Neural cell (in vitro differentiated cells): ENCODE results near the gene DOCK4. TPM values are rescaled to one million over a fixed set of nuclear protein-coding genes. Genes with fewer than 3 reads are reported as not detected.

Experiments
- H2AFZ ChIP-seq: fragments of 200-600, 300-800 bp; sonication (generic), shearing (Covaris generic); 2 replicates; pipeline ENCODE4 v1.6.0; 2014; ENCODE audit warnings: low read depth, mild to moderate bottlenecking, antibody characterized with exemption, low read length, moderate library complexity
- H3F3A ChIP-seq: fragments of 200-600 bp; shearing (Covaris generic); 2 replicates; pipeline ENCODE4 v1.6.1; 2016; ENCODE audit warnings: mild to moderate bottlenecking, moderate library complexity, mixed read lengths, antibody characterized with exemption, low read length; ENCODE audit not compliant: insufficient read depth, poor library complexity, severe bottlenecking
- H3K27ac ChIP-seq: fragments of 200-600, 300-800 bp; sonication (generic), shearing (Covaris generic); 2 replicates; pipeline ENCODE4 v1.5.1; 2014; ENCODE audit warnings: mild to moderate bottlenecking, low read length, moderate library complexity
- H3K27me3 ChIP-seq: fragments of 300-800, 200-600 bp; sonication (generic), shearing (Covaris generic); 2 replicates; pipeline ENCODE4 v1.6.0; 2014; ENCODE audit warnings: mild to moderate bottlenecking, low read depth, low read length, moderate library complexity; ENCODE audit not compliant: insufficient read depth
- H3K36me3 ChIP-seq: fragments of 300-800, 200-600 bp; sonication (generic), shearing (Covaris generic); 2 replicates; pipeline ENCODE4 v1.5.1; 2014; ENCODE audit warnings: mild to moderate bottlenecking, antibody characterized with exemption, low read length, moderate library complexity; ENCODE audit not compliant: insufficient read depth
- H3K4me2 ChIP-seq: fragments of 300-800, 200-600 bp; sonication (generic), shearing (Covaris generic); 2 replicates; pipeline ENCODE4 v1.6.0; 2014; ENCODE audit warnings: mild to moderate bottlenecking, low read length
- H3K4me3 ChIP-seq: fragments of 300-800, 200-600 bp; sonication (generic), shearing (Covaris generic); 2 replicates; pipeline ENCODE4 v1.5.1; 2014; ENCODE audit warnings: mild to moderate bottlenecking, low read length, moderate library complexity
- H3K79me2 ChIP-seq: fragments of 200-600 bp; shearing (Covaris generic); replicated peaks from 2 replicates; pipeline ENCODE4 v1.6.0; 2014; ENCODE audit warnings: mild to moderate bottlenecking, low read length, moderate library complexity; ENCODE audit not compliant: insufficient read depth
- H3K9ac ChIP-seq: fragments of 300-800, 200-600 bp; sonication (generic), shearing (Covaris generic); 2 replicates; pipeline ENCODE4 v1.6.1; 2016; ENCODE audit warnings: mild to moderate bottlenecking, low read length, mixed read lengths
- H3K9me2 ChIP-seq: fragments of 200-600 bp; shearing (Covaris generic); 2 replicates; pipeline ENCODE4 v1.6.1; 2016; ENCODE audit warnings: mild to moderate bottlenecking, low read length, mixed read lengths; ENCODE audit not compliant: insufficient read depth
- H3K9me3 ChIP-seq: fragments of 200-600, 300-800 bp; sonication (generic), shearing (Covaris generic); 2 replicates; pipeline ENCODE4 v1.6.1; 2016; ENCODE audit warnings: mild to moderate bottlenecking, mixed run types, low read length, moderate library complexity, mixed read lengths
- H4K20me1 ChIP-seq: fragments of 200-600 bp; shearing (Covaris generic); 2 replicates; pipeline ENCODE4 v1.6.1; 2016; ENCODE audit warnings: mild to moderate bottlenecking, mixed run types; ENCODE audit not compliant: insufficient read depth
- CTCF ChIP-seq: fragments of 450-650 bp; IDR thresholded peaks from 2 replicates; pipeline ENCODE4 v1.5.1; 2014; ENCODE audit warnings: antibody characterized with exemption, mild to moderate bottlenecking, moderate library complexity; ENCODE audit not compliant: poor library complexity, severe bottlenecking
- EP300 ChIP-seq: fragments of 450-650 bp; conservative IDR thresholded peaks from 2 replicates; pipeline ENCODE4 v1.6.1; 2014; ENCODE audit warnings: antibody characterized with exemption, mild to moderate bottlenecking, moderate library complexity; ENCODE audit not compliant: poor library complexity, severe bottlenecking
- EZH2 ChIP-seq: fragments of 200-600, 300-800 bp; shearing (Covaris generic), sonication (generic); IDR thresholded peaks from 2 replicates; pipeline ENCODE4 v1.6.1; 2014; ENCODE audit warnings: antibody characterized with exemption, low read length, borderline replicate concordance, mild to moderate bottlenecking; ENCODE audit not compliant: insufficient read depth, poor library complexity, severe bottlenecking
- MXI1 ChIP-seq: fragments of 450-650 bp; conservative IDR thresholded peaks from 2 replicates; pipeline ENCODE4 v1.6.1; 2014; ENCODE audit warnings: antibody characterized with exemption, mild to moderate bottlenecking; ENCODE audit not compliant: poor library complexity, severe bottlenecking
- POLR2AphosphoS5 ChIP-seq: IDR thresholded peaks from 2 replicates; pipeline ENCODE4 v1.6.1; 2012
- RAD21 ChIP-seq: fragments of 450-650 bp; conservative IDR thresholded peaks from 2 replicates; pipeline ENCODE4 v1.6.1; 2014; ENCODE audit warnings: antibody characterized with exemption, mild to moderate bottlenecking, moderate library complexity
- SMC3 ChIP-seq: fragments of 450-650 bp; conservative IDR thresholded peaks from 2 replicates; pipeline ENCODE4 v1.6.1; 2014; ENCODE audit warnings: antibody characterized with exemption, mild to moderate bottlenecking, moderate library complexity; ENCODE audit not compliant: poor library complexity
- TAF1 ChIP-seq: IDR thresholded peaks from 2 replicates; pipeline ENCODE4 v1.6.1; 2012; ENCODE audit warnings: low read depth
- polyA plus RNA-seq: library from polyadenylated mRNA; depleted of rRNA; stranded (reverse); fragments of >200 nt; gene quantifications from 2 replicates; pipeline ENCODE4 v1.2.3, GENCODE V29; 2014
- TF ChIP-seq, protein P1 (sequence below): IDR thresholded peaks from 2 replicates; pipeline ENCODE4 v1.6.1; 2012; ENCODE audit warnings: borderline replicate concordance

Gene DOCK4
- polyA plus RNA-seq, 1 donor from 2014 or later = 28.1 TPM

- no peaks in the 10 kb centered on the region for H3K79me2 ChIP-seq
- H3K36me3 ChIP-seq = no peaks in the 10 kb centered on the region
- TF ChIP-seq TAF1 (no peak), CTCF (no peak), RAD21 (no peak), MXI1 (no peak), EZH2 (no peak), SMC3 (no peak), EP300 (no peak)
- TF ChIP-seq, protein P1, sequence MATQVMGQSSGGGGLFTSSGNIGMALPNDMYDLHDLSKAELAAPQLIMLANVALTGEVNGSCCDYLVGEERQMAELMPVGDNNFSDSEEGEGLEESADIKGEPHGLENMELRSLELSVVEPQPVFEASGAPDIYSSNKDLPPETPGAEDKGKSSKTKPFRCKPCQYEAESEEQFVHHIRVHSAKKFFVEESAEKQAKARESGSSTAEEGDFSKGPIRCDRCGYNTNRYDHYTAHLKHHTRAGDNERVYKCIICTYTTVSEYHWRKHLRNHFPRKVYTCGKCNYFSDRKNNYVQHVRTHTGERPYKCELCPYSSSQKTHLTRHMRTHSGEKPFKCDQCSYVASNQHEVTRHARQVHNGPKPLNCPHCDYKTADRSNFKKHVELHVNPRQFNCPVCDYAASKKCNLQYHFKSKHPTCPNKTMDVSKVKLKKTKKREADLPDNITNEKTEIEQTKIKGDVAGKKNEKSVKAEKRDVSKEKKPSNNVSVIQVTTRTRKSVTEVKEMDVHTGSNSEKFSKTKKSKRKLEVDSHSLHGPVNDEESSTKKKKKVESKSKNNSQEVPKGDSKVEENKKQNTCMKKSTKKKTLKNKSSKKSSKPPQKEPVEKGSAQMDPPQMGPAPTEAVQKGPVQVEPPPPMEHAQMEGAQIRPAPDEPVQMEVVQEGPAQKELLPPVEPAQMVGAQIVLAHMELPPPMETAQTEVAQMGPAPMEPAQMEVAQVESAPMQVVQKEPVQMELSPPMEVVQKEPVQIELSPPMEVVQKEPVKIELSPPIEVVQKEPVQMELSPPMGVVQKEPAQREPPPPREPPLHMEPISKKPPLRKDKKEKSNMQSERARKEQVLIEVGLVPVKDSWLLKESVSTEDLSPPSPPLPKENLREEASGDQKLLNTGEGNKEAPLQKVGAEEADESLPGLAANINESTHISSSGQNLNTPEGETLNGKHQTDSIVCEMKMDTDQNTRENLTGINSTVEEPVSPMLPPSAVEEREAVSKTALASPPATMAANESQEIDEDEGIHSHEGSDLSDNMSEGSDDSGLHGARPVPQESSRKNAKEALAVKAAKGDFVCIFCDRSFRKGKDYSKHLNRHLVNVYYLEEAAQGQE = no peak
- H3K9ac ChIP-seq = no peak overlapping the region
- no peaks in the 10 kb centered on the region for H4K20me1 ChIP-seq
- no peak overlapping the region for H2AFZ ChIP-seq
- H3K4me3 ChIP-seq = no peak overlapping the region
- no peaks in the 10 kb centered on the region for H3K9me2 ChIP-seq
- H3K27me3 ChIP-seq = no peaks in the 10 kb centered on the region
- H3K4me2 ChIP-seq = no peak overlapping the region
- H3K27ac ChIP-seq = no peak overlapping the region
- H3K9me3 ChIP-seq = no peaks in the 10 kb centered on the region
- no peaks in the 10 kb centered on the region for H3F3A ChIP-seq
Measured at GRCh38 chr7:112089551-112089950, 116.6 kb downstream of the DOCK4 start.

GRCh38 chr7:112088484-112089016 is 117.6 kb downstream of the DOCK4 start:
- no peaks in the 10 kb centered on the region for H3K36me3 ChIP-seq
- H3K27ac ChIP-seq = no peak overlapping the region
- H4K20me1 ChIP-seq = no peaks in the 10 kb centered on the region
- TF ChIP-seq, protein P1 = no peak
- TF ChIP-seq POLR2AphosphoS5 (no peak), TAF1 (no peak), EP300 (no peak), EZH2 (no peak), MXI1 (no peak), RAD21 (no peak), SMC3 (no peak), CTCF (no peak)
- no peaks in the 10 kb centered on the region for H3F3A ChIP-seq
- no peaks in the 10 kb centered on the region for H3K9me3 ChIP-seq
- no peaks in the 10 kb centered on the region for H3K79me2 ChIP-seq
- no peaks in the 10 kb centered on the region for H3K9me2 ChIP-seq
- H3K4me2 ChIP-seq = no peak overlapping the region
- H3K27me3 ChIP-seq = no peaks in the 10 kb centered on the region
- H2AFZ ChIP-seq = no peak overlapping the region
- H3K9ac ChIP-seq = no peak overlapping the region
- no peak overlapping the region for H3K4me3 ChIP-seq
